ENCODE results near the gene ARHGAP4.

DNA sequence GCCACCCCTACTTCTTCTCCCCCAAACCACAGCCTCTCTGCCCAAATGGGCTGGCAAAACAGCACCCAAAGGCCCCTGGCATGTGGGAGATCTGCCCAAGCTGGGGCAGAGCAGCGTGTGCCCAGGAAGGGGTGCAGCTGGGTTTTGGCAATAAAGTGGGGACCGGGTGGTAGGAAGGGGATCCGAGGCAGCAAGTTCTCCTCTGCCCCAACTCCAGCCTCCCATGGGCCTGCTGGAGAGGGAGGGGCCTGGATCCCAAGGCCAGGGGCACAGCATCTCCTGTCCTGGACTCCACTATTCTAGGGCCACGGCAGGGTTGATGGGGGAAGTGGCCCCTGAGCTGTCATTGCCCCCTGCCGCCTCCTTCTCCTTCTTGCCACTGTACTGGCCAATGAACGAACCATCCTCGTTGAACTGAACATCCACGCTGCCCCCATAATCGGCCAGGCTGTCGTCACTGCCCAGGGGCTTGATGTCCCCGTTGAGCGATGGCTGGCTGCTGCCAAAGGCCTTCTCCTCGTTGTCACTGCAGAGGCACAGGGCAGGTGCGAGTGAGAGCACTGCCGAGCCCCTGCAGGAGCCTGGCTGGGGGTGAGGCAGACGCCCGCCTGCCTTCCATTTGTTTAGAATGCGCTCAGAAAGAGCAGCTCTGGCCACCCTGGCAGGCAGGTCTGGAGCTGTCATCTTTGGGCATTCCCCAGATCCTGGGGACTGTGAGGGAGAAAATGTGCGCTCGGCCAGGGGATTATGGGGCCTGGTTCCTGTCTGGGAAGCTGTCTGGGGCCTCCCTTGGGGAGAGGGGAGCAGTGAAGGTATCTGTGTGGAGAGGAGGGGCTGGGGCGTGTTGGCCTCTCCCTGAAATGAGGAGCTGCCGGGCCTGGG, 63.5 kb downstream of the ARHGAP4 start:
- TF ChIP-seq, protein P1, sequence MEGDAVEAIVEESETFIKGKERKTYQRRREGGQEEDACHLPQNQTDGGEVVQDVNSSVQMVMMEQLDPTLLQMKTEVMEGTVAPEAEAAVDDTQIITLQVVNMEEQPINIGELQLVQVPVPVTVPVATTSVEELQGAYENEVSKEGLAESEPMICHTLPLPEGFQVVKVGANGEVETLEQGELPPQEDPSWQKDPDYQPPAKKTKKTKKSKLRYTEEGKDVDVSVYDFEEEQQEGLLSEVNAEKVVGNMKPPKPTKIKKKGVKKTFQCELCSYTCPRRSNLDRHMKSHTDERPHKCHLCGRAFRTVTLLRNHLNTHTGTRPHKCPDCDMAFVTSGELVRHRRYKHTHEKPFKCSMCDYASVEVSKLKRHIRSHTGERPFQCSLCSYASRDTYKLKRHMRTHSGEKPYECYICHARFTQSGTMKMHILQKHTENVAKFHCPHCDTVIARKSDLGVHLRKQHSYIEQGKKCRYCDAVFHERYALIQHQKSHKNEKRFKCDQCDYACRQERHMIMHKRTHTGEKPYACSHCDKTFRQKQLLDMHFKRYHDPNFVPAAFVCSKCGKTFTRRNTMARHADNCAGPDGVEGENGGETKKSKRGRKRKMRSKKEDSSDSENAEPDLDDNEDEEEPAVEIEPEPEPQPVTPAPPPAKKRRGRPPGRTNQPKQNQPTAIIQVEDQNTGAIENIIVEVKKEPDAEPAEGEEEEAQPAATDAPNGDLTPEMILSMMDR (IDR thresholded peaks at IDR 0.05): no peak
- no peak for TF ChIP-seq POLR2A (IDR thresholded peaks at IDR 0.05)

All from testis (tissue), 2 donors.